ENCODE results near the gene RELL1. TPM values are rescaled to one million over a fixed set of nuclear protein-coding genes. Genes with fewer than 3 reads are reported as not detected.

Gene RELL1
- total and polyA plus RNA-seq, 4 experiments from 2014 or later: 3.9 to 36.9 (median 21.9) TPM

Other genes starting within 250 kb of the RELL1 start
- gene PGM2, start 140.3 kb upstream of the RELL1 start, total RNA-seq: 10 to 100 TPM; 16.9 to 18.4 TPM
- 10 to 100 TPM; 20.0 to 20.5 TPM for gene PGM2, start 140.3 kb upstream of the RELL1 start, polyA plus RNA-seq
- 10 to 100 TPM; 44.8 to 46.7 TPM for gene TBC1D1, start 204.7 kb upstream of the RELL1 start, total RNA-seq
- gene TBC1D1, start 204.7 kb upstream of the RELL1 start, polyA plus RNA-seq: 10 to 100 TPM; 15.3 to 23.7 TPM